HG02798 (cell line): Measurements from ENCODE around the gene PITHD1.
"Not testable (repeated sequence)": the region's sequence is repeated elsewhere in the genome, so short reads cannot be mapped to it uniquely, and the experiment has no call there.

Source experiments
- ATAC-seq: cut with Tn5 transposase; IDR thresholded peaks from one replicate; pipeline ENCODE4 v1.9.1; 2021; ENCODE audit warnings: mild to moderate bottlenecking; ENCODE audit not compliant: unreplicated experiment, poor library complexity

PITHD1 gene

GRCh38 chr1:23816906-23817305 lies 38.7 kb downstream of the PITHD1 start:
- no peak for ATAC-seq

DNA sequence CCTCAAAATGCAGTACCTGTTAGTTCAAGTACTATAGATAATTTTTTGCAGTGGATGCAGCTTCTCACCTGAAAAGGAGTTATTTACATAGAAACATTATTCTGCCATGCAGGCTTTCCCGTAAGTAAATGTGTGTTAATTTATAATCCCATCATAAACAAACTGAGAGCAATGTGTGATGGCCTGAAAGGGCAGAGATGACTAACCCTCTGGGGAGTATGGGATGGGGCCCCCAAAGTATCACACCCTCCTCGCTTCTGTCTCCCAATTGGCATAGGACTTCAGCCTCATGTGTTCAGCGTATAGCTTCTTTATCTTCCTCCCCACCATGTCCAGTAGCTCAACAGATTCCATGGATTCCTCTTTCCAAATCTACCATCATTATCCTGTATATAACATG lies 39.4 kb downstream of the PITHD1 start:
- no peak for ATAC-seq

- ATAC-seq = no peak
Measured at GRCh38 chr1:23823767-23824166, 45.5 kb downstream of the PITHD1 start.

- no peak for ATAC-seq
Measured at GRCh38 chr1:23824711-23825075, 46.5 kb downstream of the PITHD1 start.

DNA sequence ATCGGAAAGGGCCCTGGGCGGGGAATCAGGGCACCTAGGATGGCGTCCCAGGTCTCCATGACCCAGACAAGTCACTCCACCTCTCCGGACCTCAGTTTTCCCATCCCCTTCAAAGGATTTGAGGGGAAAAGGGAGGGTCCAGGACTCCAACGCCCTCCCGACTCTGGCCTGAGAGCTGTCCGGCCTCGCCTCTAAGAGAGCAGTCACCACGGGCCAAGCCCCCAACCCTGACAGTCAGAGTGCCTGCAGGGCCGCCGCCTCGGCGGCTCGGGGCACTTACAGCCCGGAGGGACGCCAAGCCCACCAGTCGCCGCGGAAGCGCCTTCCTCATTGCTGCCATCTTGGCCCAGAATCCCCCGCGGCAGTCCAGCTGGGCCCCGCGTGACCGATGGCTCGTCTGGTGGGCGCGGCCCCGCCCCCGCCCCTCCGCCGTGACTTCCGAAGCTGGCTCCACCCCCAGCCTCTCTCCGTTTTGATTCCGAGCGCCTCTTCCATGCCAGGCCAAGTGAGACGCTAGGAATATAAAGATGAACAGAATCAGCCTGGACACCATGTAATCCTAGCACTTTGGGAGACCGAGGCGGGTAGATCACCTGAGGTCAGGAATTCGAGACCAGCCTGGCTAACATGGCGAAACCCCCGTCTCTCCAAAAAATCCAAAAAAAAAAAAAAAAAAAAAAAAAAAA lies 47.0 kb downstream of the PITHD1 start, which contains the start of gene HMGCL:
HMGCL (minus strand) TSS at position 354 of the 686 bp plus-strand sequence; CDS start at position 340, 14 bp downstream.
- ATAC-seq = peak; percentile 90

DNA sequence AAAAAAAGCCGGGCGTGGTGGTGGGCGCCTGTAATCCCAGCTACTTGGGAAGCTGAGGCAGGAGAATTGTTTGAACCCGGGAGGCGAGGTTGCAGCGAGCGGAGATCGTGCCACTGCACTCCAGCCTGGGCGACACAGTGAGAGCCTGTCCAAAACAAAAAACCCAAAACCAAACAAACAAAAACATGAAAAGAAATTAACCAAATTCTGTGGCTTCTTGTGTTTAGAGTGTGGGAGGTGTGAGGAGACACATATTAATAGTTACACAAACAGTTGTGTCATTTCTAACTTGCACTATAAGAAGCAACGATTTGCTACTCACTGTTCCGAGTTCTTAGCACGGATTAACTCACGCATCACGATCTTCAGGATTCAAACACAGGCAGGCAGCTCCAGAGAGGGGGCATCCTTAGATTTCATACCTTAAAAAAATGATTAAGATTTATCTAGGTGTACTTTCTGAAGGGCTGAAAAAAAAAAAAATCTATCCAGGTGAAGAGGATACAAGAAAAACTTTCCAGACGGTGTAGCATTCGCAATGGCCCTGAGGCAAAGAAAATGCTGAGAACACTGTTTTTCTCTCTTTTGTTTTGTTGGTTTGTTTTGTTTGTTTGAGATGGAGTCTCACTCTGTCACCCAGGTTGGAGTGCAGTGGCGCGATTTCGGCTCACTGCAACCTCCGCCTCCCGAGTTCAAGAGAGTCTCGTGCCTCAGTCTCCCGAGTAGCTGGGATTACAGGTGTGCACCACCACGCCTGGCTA lies 47.7 kb downstream of the PITHD1 start:
- ATAC-seq = peak; percentile 61

GRCh38 chr1:23826590-23826989 lies 48.4 kb downstream of the PITHD1 start:
- not testable (repeated sequence) for ATAC-seq

- no peak for ATAC-seq
Measured at GRCh38 chr1:23827717-23828116, 49.5 kb downstream of the PITHD1 start.

DNA sequence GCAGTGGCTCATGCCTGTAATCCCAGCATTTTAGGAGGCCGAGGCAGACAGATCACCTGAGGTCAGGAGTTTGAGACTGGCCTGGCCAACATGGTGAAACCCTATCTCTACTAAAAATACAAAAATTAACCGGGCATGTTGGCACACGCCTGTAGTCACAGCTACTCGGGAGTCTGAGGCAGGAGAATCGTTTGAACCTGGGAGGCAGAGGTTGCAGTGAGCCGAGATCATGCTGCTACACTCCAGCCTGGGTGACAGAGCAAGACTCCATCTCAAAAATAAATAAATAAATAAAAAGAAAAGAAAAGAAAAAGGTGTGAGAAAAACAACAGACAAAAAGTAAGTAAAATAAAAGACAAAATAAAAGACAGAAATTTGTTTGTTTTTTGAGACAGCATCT lies 55.9 kb downstream of the PITHD1 start:
- ATAC-seq = not testable (repeated sequence)

GRCh38 chr1:23836037-23836436 lies 57.8 kb downstream of the PITHD1 start:
- ATAC-seq = no peak
